Measurements from ENCODE around the gene ACP2.

ACP2 gene

GRCh38 chr11:47268448-47269001 lies 19.9 kb upstream of the ACP2 start:
- DNase-seq = no peak

- DNase-seq = no peak
Measured at GRCh38 chr11:47267876-47268275, 19.3 kb upstream of the ACP2 start.

GRCh38 chr11:47264521-47264920 lies 15.9 kb upstream of the ACP2 start:
- DNase-seq = no peak

GRCh38 chr11:47264119-47264518 lies 15.5 kb upstream of the ACP2 start:
- no peak for DNase-seq

- no peak for DNase-seq
Measured at GRCh38 chr11:47261291-47261800, 12.7 kb upstream of the ACP2 start.

- no peak for DNase-seq
Measured at GRCh38 chr11:47260366-47260765, 11.8 kb upstream of the ACP2 start.

GRCh38 chr11:47259232-47259977 lies 10.8 kb upstream of the ACP2 start:
- DNase-seq = peak; percentile 33

GRCh38 chr11:47258317-47258902 lies 9.8 kb upstream of the ACP2 start:
- no peak for DNase-seq

- DNase-seq = no peak
Measured at GRCh38 chr11:47257517-47258316, 9.1 kb upstream of the ACP2 start, which contains the start of gene NR1H3. Gene NR1H3 (plus strand): TSS chr11:47257996. CDS start chr11:47259217, 1,221 bp downstream.

- no peak for DNase-seq
Measured at GRCh38 chr11:47257177-47257516, 8.5 kb upstream of the ACP2 start.

GRCh38 chr11:47256374-47256773 lies 7.8 kb upstream of the ACP2 start:
- no peak for DNase-seq

GRCh38 chr11:47254386-47254785 lies 5.8 kb upstream of the ACP2 start:
- DNase-seq = no peak

GRCh38 chr11:47253660-47254059 lies 5.0 kb upstream of the ACP2 start:
- DNase-seq = no peak

GRCh38 chr11:47251751-47252150 lies 3.1 kb upstream of the ACP2 start:
- no peak for DNase-seq

GRCh38 chr11:47249378-47249715 lies 733 bp upstream of the ACP2 start:
- no peak for DNase-seq

GRCh38 chr11:47248304-47248663 lies 330 bp downstream of the ACP2 start:
- DNase-seq = no peak

- no peak for DNase-seq
Measured at GRCh38 chr11:47247502-47247901, 1.1 kb downstream of the ACP2 start.

GRCh38 chr11:47245611-47246357 lies 2.8 kb downstream of the ACP2 start:
- no peak for DNase-seq

GRCh38 chr11:47244448-47245350 lies 3.9 kb downstream of the ACP2 start:
- no peak for DNase-seq

GRCh38 chr11:47243454-47243853 lies 5.2 kb downstream of the ACP2 start:
- DNase-seq = no peak

- DNase-seq = no peak
Measured at GRCh38 chr11:47242596-47243192, 5.9 kb downstream of the ACP2 start.
